Epithelial cell of proximal tubule (primary cell): ENCODE results near the gene PCLO. TPM values are rescaled to one million over a fixed set of nuclear protein-coding genes. Genes with fewer than 3 reads are reported as not detected.

ENCODE experiments used
- DNase-seq: peaks from one replicate; pipeline ENCODE4 v3.0.0-alpha.2; 2011; ENCODE audit warnings: low read depth
- H3K4me3 ChIP-seq: 2 replicates; pipeline ENCODE4 v1.5.1; 2011; ENCODE audit warnings: low read depth, mild to moderate bottlenecking, low read length
- total RNA-seq: library from RNA; depleted of rRNA; stranded (reverse); fragments of >200 nt; gene quantifications from 2 replicates; pipeline ENCODE4 v1.2.3, GENCODE V29; 2015
- TF ChIP-seq, protein P1 (sequence below): conservative IDR thresholded peaks from 2 replicates; pipeline ENCODE4 v1.5.1; 2012; ENCODE audit warnings: low read depth, mild to moderate bottlenecking, low read length

The PCLO gene
- total RNA-seq, 1 donor from 2014 or later, result 0.58 TPM

GRCh38 chr7:82957521-82957920, 205.2 kb downstream of the PCLO start:
- DNase-seq, result no peak
- H3K4me3 ChIP-seq, result no peak overlapping the region
- TF ChIP-seq, protein P1, sequence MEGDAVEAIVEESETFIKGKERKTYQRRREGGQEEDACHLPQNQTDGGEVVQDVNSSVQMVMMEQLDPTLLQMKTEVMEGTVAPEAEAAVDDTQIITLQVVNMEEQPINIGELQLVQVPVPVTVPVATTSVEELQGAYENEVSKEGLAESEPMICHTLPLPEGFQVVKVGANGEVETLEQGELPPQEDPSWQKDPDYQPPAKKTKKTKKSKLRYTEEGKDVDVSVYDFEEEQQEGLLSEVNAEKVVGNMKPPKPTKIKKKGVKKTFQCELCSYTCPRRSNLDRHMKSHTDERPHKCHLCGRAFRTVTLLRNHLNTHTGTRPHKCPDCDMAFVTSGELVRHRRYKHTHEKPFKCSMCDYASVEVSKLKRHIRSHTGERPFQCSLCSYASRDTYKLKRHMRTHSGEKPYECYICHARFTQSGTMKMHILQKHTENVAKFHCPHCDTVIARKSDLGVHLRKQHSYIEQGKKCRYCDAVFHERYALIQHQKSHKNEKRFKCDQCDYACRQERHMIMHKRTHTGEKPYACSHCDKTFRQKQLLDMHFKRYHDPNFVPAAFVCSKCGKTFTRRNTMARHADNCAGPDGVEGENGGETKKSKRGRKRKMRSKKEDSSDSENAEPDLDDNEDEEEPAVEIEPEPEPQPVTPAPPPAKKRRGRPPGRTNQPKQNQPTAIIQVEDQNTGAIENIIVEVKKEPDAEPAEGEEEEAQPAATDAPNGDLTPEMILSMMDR, result no peak

- DNase-seq, result no peak
- H3K4me3 ChIP-seq, result no peak overlapping the region
- TF ChIP-seq, protein P1, result no peak
Observed at GRCh38 chr7:82953324-82954027, 209.2 kb downstream of the PCLO start.

DNA sequence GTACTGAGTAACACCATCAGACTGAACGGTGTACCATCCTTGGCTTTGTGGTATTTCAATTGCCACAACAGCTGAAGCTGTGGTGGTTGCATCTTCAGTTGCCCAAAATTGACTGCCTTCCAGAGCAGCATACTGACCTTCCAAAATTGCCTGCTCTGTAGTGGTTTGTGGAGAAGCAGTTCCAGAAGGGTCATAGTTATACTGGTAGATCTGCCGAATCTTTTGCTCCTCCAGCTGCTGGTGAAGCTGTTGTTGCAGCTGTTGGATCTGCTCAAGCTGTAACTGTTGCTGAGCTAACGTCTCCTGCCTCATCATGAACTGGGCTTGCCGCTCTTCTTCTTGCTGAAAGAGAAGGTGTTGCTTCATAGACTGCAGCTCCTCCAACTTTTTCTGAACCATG, 212.2 kb downstream of the PCLO start:
- no peak overlapping the region for H3K4me3 ChIP-seq
- no peak for DNase-seq
- TF ChIP-seq, protein P1, result no peak

GRCh38 chr7:82945480-82945879, 217.2 kb downstream of the PCLO start:
- TF ChIP-seq, protein P1, result peak; percentile 4
- peak; percentile 41 for DNase-seq
- H3K4me3 ChIP-seq, result no peak overlapping the region

GRCh38 chr7:82945056-82945455, 217.6 kb downstream of the PCLO start:
- TF ChIP-seq, protein P1, result no peak
- no peak overlapping the region for H3K4me3 ChIP-seq
- DNase-seq, result no peak

DNA sequence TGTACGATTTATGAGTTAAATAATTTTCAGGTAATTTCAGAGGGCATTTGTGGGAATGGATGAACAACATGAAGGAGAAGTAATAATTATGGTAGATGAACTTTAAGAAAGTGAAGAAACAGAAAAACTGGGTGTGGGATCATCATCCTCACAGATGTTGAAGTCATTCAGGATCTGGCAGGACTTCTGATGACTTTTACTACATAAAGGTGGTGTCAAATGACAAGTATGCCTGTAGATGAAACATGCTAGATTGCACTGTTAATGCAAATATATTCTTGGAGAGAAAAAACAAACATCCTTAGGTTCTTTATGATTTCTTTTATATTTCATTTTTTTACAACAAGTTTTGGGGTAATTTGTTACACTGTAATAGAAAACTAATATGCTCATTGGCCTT, 230.2 kb downstream of the PCLO start:
- no peak for DNase-seq
- TF ChIP-seq, protein P1, result no peak
- H3K4me3 ChIP-seq, result no peak overlapping the region

DNA sequence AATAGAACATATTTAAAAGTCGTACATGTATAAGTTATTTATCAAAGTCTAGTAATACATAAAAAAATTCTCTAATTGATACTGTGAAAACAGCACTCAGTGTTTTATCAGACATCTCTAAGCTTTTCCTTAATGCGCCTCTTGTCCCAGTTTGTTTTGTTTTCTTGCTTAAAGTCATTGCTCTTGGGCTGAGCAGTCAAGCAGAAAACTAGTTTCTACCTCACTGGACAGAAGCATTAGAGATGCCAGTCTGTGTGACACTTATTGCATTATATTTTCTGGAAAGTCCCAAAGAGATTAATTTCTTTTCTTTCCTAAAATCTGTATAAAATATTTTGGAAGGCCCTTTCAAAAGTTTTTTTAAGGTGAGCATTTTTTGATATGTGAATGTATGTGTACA, 236.2 kb downstream of the PCLO start:
- TF ChIP-seq, protein P1, result no peak
- H3K4me3 ChIP-seq, result no peak overlapping the region
- peak; percentile 39 for DNase-seq
